IMR-90 (cell line): ENCODE results near the gene KIF1C. TPM values are rescaled to one million over a fixed set of nuclear protein-coding genes. Genes with fewer than 3 reads are reported as not detected.
A peak's percentile ranks its signal among the peaks of the same experiment; 100 is the strongest.
"Not testable (repeated sequence)": the region's sequence is repeated elsewhere in the genome, so short reads cannot be mapped to it uniquely, and the experiment has no call there.

ENCODE experiments used
- ATAC-seq: fragments of 200-7000 bp; cut with Tn5 transposase; 2 replicates; pipeline ENCODE4 v1.9.1; 2020; ENCODE audit warnings: low read depth, mild to moderate bottlenecking, moderate library complexity
- BruUV-seq: library from RNA; stranded (reverse); fragments of 400-500 nt; replicated peaks from 2 replicates; lab custom pipeline; 2021; lab: Mats Ljungman, UMichigan
- CTCF ChIA-PET: fragments of 300-600 bp; formaldehyde crosslinking; extraction: SDS; loops from one replicate; lab custom pipeline; 2021; ENCODE audit warnings: antibody characterized with exemption; lab: Yijun Ruan, JAX
- POLR2A ChIA-PET: fragments of 300-600 bp; sonication (Branson Sonifier 250); formaldehyde crosslinking; loops from one replicate; lab custom pipeline; 2022; ENCODE audit warnings: antibody characterized with exemption; ENCODE audit not compliant: unreplicated experiment; lab: Charles Lee
- DNase-seq: peaks from one replicate; pipeline ENCODE4 v3.0.0; 2013
- H2AFZ ChIP-seq: replicated peaks from 2 replicates; pipeline ENCODE3; 2013; ENCODE audit warnings: low read length, mild to moderate bottlenecking; ENCODE audit not compliant: poor library complexity
- H2AK5ac ChIP-seq: 2 replicates; pipeline ENCODE4 v1.6.1; 2013; ENCODE audit warnings: low read depth, low read length, inconsistent platforms
- H2AK9ac ChIP-seq: replicated peaks from 2 replicates; pipeline ENCODE3; 2013; ENCODE audit warnings: mild to moderate bottlenecking, low read depth, low read length, moderate library complexity; ENCODE audit not compliant: poor library complexity
- H2BK120ac ChIP-seq: 2 replicates; pipeline ENCODE4 v1.6.1; 2013; ENCODE audit warnings: low read depth, low read length, inconsistent platforms
- H2BK15ac ChIP-seq: 3 replicates; pipeline ENCODE4 v1.6.1; 2013; ENCODE audit warnings: low read depth, low read length, inconsistent platforms
- H2BK20ac ChIP-seq: 2 replicates; pipeline ENCODE4 v1.6.1; 2013; ENCODE audit warnings: low read depth, mild to moderate bottlenecking, inconsistent platforms, low read length, moderate library complexity
- H2BK5ac ChIP-seq: 2 replicates; pipeline ENCODE4 v1.6.1; 2013; ENCODE audit warnings: mild to moderate bottlenecking, low read depth, low read length, inconsistent platforms; ENCODE audit not compliant: poor library complexity, severe bottlenecking
- H3K14ac ChIP-seq: replicated peaks from 2 replicates; pipeline ENCODE4 v1.6.1; 2013; ENCODE audit warnings: low read depth, low read length, inconsistent platforms
- H3K18ac ChIP-seq: 2 replicates; pipeline ENCODE4 v1.6.1; 2013; ENCODE audit warnings: low read depth, low read length, control low read depth
- H3K23ac ChIP-seq: 2 replicates; pipeline ENCODE4 v1.6.1; 2013; ENCODE audit warnings: low read depth, low read length, inconsistent platforms
- H3K27ac ChIP-seq: 2 replicates; pipeline ENCODE4 v1.5.1; 2013; ENCODE audit warnings: mild to moderate bottlenecking, control low read depth, low read length; ENCODE audit not compliant: insufficient read depth
- H3K27me3 ChIP-seq: 2 replicates; pipeline ENCODE4 v1.6.1; 2013; ENCODE audit warnings: low read length; ENCODE audit not compliant: control insufficient read depth, insufficient read depth
- H3K36me3 ChIP-seq: 2 replicates; pipeline ENCODE4 v1.6.1; 2013; ENCODE audit warnings: low read length, mixed read lengths; ENCODE audit not compliant: control insufficient read depth, insufficient read depth
- H3K4ac ChIP-seq: 2 replicates; pipeline ENCODE4 v1.6.1; 2013; ENCODE audit warnings: low read depth, low read length, inconsistent platforms
- H3K4me1 ChIP-seq: 2 replicates; pipeline ENCODE4 v1.6.1; 2013; ENCODE audit warnings: low read length, mixed read lengths; ENCODE audit not compliant: control insufficient read depth, insufficient read depth
- H3K4me2 ChIP-seq: 2 replicates; pipeline ENCODE4 v1.6.1; 2013; ENCODE audit warnings: low read depth, mild to moderate bottlenecking, control low read depth, low read length, moderate library complexity
- H3K4me3 ChIP-seq: 2 replicates; pipeline ENCODE4 v1.5.1; 2013; ENCODE audit warnings: low read depth, mild to moderate bottlenecking, control low read depth, low read length, moderate library complexity; ENCODE audit not compliant: insufficient read depth
- H3K56ac ChIP-seq: 2 replicates; pipeline ENCODE4 v1.6.1; 2013; ENCODE audit warnings: low read length, inconsistent platforms; ENCODE audit not compliant: insufficient read depth; ENCODE audit errors: extremely low read depth
- H3K79me1 ChIP-seq, 2 experiments: 2 replicates each; pipeline ENCODE4 v1.6.1; 2013; ENCODE audit warnings: low read length in 2 of 2, inconsistent platforms in 1 of 2, low read depth in 1 of 2
- H3K9ac ChIP-seq: 2 replicates; pipeline ENCODE4 v1.6.1; 2013; ENCODE audit warnings: low read depth, low read length, control low read depth
- H3K9me1 ChIP-seq: 2 replicates; pipeline ENCODE4 v1.6.1; 2013; ENCODE audit warnings: low read length, inconsistent platforms; ENCODE audit not compliant: insufficient read depth
- H3K9me3 ChIP-seq: 2 replicates; pipeline ENCODE4 v1.6.1; 2013; ENCODE audit warnings: low read length; ENCODE audit not compliant: control insufficient read depth, insufficient read depth
- H4K20me1 ChIP-seq: 2 replicates; pipeline ENCODE4 v1.6.1; 2013; ENCODE audit warnings: low read length, inconsistent platforms; ENCODE audit not compliant: insufficient read depth
- H4K5ac ChIP-seq: 2 replicates; pipeline ENCODE4 v1.6.1; 2013; ENCODE audit warnings: mild to moderate bottlenecking, low read depth, low read length, control low read depth
- H4K8ac ChIP-seq, 2 experiments: 2 replicates each; pipeline ENCODE4 v1.6.1; 2013; ENCODE audit warnings: low read depth in 2 of 2, low read length in 2 of 2, control low read depth in 1 of 2, inconsistent platforms in 1 of 2
- H4K91ac ChIP-seq: 2 replicates; pipeline ENCODE4 v1.6.1; 2013; ENCODE audit warnings: low read depth, low read length, inconsistent platforms; ENCODE audit not compliant: insufficient read depth
- WGBS, 2 experiments: methylation state at CpG; one replicate each; pipeline versions ENCODE4 v1.1.5 to v1.1.7; 2013; ENCODE audit warnings: missing lambda C conversion rate in 2 of 2; ENCODE audit not compliant: insufficient read length in 1 of 2; ENCODE audit errors: extremely low coverage in 2 of 2; 5-methylcytosine and 5-hydroxymethylcytosine counted together
- dilution Hi-C: fragments of 300-500 bp; cut with HindIII; formaldehyde crosslinking; loops from one replicate; pipeline ENCODE4 v1.14.3; 2018; ENCODE audit warnings: low sequenced_read_pairs; ENCODE audit not compliant: unreplicated experiment
- in situ Hi-C: fragments of 300-500 bp; cut with MboI; formaldehyde crosslinking; loops from 3 replicates; pipeline ENCODE4 v1.14.3; 2019; ENCODE audit warnings: low sequenced_read_pairs, inconsistent platforms, mixed read lengths
- intact Hi-C: fragments of 100-400 bp; cut with micrococcal nuclease; formaldehyde crosslinking; loops from 2 replicates; pipeline ENCODE4 v1.10.0; 2022
- polyA plus RNA-seq, 3 experiments: library from polyadenylated mRNA; depleted of rRNA; stranded (reverse); fragments of >200 nt; gene quantifications; 2 replicates each; pipeline ENCODE4 v1.2.3, GENCODE V29; 2012; ENCODE audit warnings: low replicate concordance in 1 of 3
- total RNA-seq: library from RNA; depleted of rRNA; stranded (reverse); fragments of >200 nt; gene quantifications from 2 replicates; pipeline ENCODE4 v1.2.3, GENCODE V29; 2012

KIF1C gene
- total and polyA plus RNA-seq, 2 of the 4 experiments (the other 2 are of a cell fraction) = 27.4 to 28.7 TPM

- WGBS, 2 experiments = no CpG with 5 or more reads among the region's 24 CpGs
- H2BK5ac ChIP-seq, H2BK15ac ChIP-seq, dilution Hi-C loops, H3K36me3 ChIP-seq, H2BK20ac ChIP-seq, H4K5ac ChIP-seq, H4K91ac ChIP-seq, POLR2A ChIA-PET, CTCF ChIA-PET, H3K9me3 ChIP-seq, H3K9ac ChIP-seq, H3K9me1 ChIP-seq, in situ Hi-C loops, DNase-seq, H2AFZ ChIP-seq, ATAC-seq, H3K18ac ChIP-seq, H3K27me3 ChIP-seq, H3K4me2 ChIP-seq, H3K79me1 ChIP-seq, H3K27ac ChIP-seq, H4K20me1 ChIP-seq, H2AK5ac ChIP-seq, H3K4ac ChIP-seq, H2AK9ac ChIP-seq, intact Hi-C loops, H3K4me1 ChIP-seq, H3K4me3 ChIP-seq, H2BK120ac ChIP-seq, BruUV-seq, H3K23ac ChIP-seq, H3K14ac ChIP-seq, H3K56ac ChIP-seq: not testable (repeated sequence)
- H4K8ac ChIP-seq = peak overlapping the region; percentile 92 to 95; a peak in 2 of 4 replicates
These were observed 79.5 kb downstream of the KIF1C start for GRCh38 chr17:5077275-5077674.
